GM12878 (cell line): ENCODE measurements around the gene HIVEP1. TPM values are rescaled to one million over a fixed set of nuclear protein-coding genes. Genes with fewer than 3 reads are reported as not detected.

ENCODE experiments used
- ATAC-seq: fragments of 200-7000 bp; cut with Tn5 transposase; 3 replicates; pipeline ENCODE4 v1.9.1; 2020; ENCODE audit warnings: mild to moderate bottlenecking, moderate library complexity
- BruUV-seq: library from RNA; stranded (reverse); fragments of 400-500 nt; replicated peaks from 2 replicates; lab custom pipeline; 2021; lab: Mats Ljungman, UMichigan
- CTCF ChIA-PET: fragments of 300-600 bp; sonication (Branson Sonifier 250); formaldehyde crosslinking; extraction: SDS; loops from one replicate; lab custom pipeline; 2021; ENCODE audit warnings: inconsistent platforms; lab: Yijun Ruan, JAX
- POLR2A ChIA-PET: fragments of 350-600 bp; formaldehyde crosslinking; extraction: SDS; loops from one replicate; lab custom pipeline; 2021; ENCODE audit warnings: inconsistent platforms; lab: Charles Lee
- RAD21 ChIA-PET: fragments of 300-600 bp; sonication (Branson Sonifier 250); formaldehyde crosslinking; loops from one replicate; lab custom pipeline; 2023; ENCODE audit warnings: antibody characterized with exemption; ENCODE audit not compliant: unreplicated experiment; lab: Charles Lee
- SMC1A ChIA-PET: fragments of 300-600 bp; sonication (Branson Sonifier 250); formaldehyde crosslinking; loops from one replicate; lab custom pipeline; 2023; ENCODE audit not compliant: unreplicated experiment, uncharacterized antibody; lab: Charles Lee
- DNase-seq: peaks from one replicate; pipeline ENCODE4 v3.0.0-alpha.2; 2011; ENCODE audit warnings: low read depth, low spot score
- FAIRE-seq: peaks from 3 replicates; lab custom pipeline; 2011; peaks lifted over from hg19 to GRCh38; lab: Jason Lieb, UNC
- H2AFZ ChIP-seq: 2 replicates; pipeline ENCODE4 v1.6.0; 2011; ENCODE audit warnings: low read depth, low read length, control low read depth; ENCODE audit not compliant: control insufficient read depth
- H3K27ac ChIP-seq: 2 replicates; pipeline ENCODE4 v1.5.1; 2011; ENCODE audit warnings: control low read depth; ENCODE audit not compliant: control insufficient read depth, insufficient read depth
- H3K27me3 ChIP-seq, 2 experiments: replicated peaks in 1 of 2; 2 replicates each; pipeline versions ENCODE4 v1.6.0 to v1.6.1; 2011; ENCODE audit warnings: low read length in 1 of 2; ENCODE audit not compliant: control insufficient read depth in 2 of 2, insufficient read depth in 2 of 2
- H3K36me3 ChIP-seq, 2 experiments: 2 replicates each; pipeline ENCODE4 v1.5.1; 2011; ENCODE audit warnings: low read length in 1 of 2; ENCODE audit not compliant: control insufficient read depth in 2 of 2, insufficient read depth in 2 of 2
- H3K4me1 ChIP-seq: 2 replicates; pipeline ENCODE4 v1.6.1; 2011; ENCODE audit warnings: mild to moderate bottlenecking, low read length, moderate library complexity, mixed read lengths; ENCODE audit not compliant: control insufficient read depth, insufficient read depth
- H3K4me2 ChIP-seq: 2 replicates; pipeline ENCODE4 v1.6.0; 2011; ENCODE audit warnings: control low read depth; ENCODE audit not compliant: control insufficient read depth, insufficient read depth
- H3K4me3 ChIP-seq: fragments of 200-600 bp; sonication (generic); 2 replicates; pipeline ENCODE4 v1.5.1; 2016
- H3K79me2 ChIP-seq: 2 replicates; pipeline ENCODE4 v1.6.0; 2011; ENCODE audit warnings: low read length; ENCODE audit not compliant: control insufficient read depth, insufficient read depth
- H3K9ac ChIP-seq: 2 replicates; pipeline ENCODE4 v1.8.0; 2011; ENCODE audit warnings: low read length, control low read depth, mixed read lengths; ENCODE audit not compliant: control insufficient read depth, insufficient read depth
- H3K9me3 ChIP-seq: replicated peaks from 3 replicates; pipeline ENCODE4 v1.5.1; 2011; ENCODE audit warnings: mild to moderate bottlenecking, low read length; ENCODE audit not compliant: control insufficient read depth, insufficient read depth
- H4K20me1 ChIP-seq: 2 replicates; pipeline ENCODE4 v1.6.0; 2011; ENCODE audit not compliant: control insufficient read depth, insufficient read depth
- BMI1 ChIP-seq: fragments of 450-650 bp; IDR thresholded peaks from 2 replicates; pipeline ENCODE4 v1.6.1; 2016; ENCODE audit warnings: mild to moderate bottlenecking, moderate library complexity, borderline replicate concordance
- EED ChIP-seq: sonication (generic); IDR thresholded peaks from 2 replicates; pipeline ENCODE4 v1.6.1; 2016; ENCODE audit warnings: antibody characterized with exemption, low read depth
- EGR1 ChIP-seq, 2 experiments: IDR thresholded peaks; 1 replicate in 1 of 2; 2 replicates in 1 of 2; pipeline ENCODE4 v1.6.1; 2011 to 2012; ENCODE audit warnings: low read depth in 2 of 2, low read length in 2 of 2, borderline replicate concordance in 1 of 2, mild to moderate bottlenecking in 1 of 2, moderate library complexity in 1 of 2
- KDM1A ChIP-seq: fragments of 200-600 bp; sonication (generic); IDR thresholded peaks from 2 replicates; pipeline ENCODE4 v1.6.1; 2016; ENCODE audit warnings: borderline replicate concordance
- KLF5 ChIP-seq: fragments of 450-650 bp; IDR thresholded peaks from 2 replicates; pipeline ENCODE4 v1.6.1; 2014; ENCODE audit warnings: mild to moderate bottlenecking; ENCODE audit not compliant: partially characterized antibody
- MTA2 ChIP-seq: fragments of 450-650 bp; IDR thresholded peaks from 2 replicates; pipeline ENCODE4 v1.6.1; 2016; ENCODE audit warnings: low read depth, mild to moderate bottlenecking, moderate library complexity
- NFIC ChIP-seq: IDR thresholded peaks from 2 replicates; pipeline ENCODE4 v1.6.1; 2012; ENCODE audit warnings: low read depth, mild to moderate bottlenecking, inconsistent platforms, low read length, moderate library complexity
- NFYA ChIP-seq: IDR thresholded peaks from 2 replicates; pipeline ENCODE4 v1.6.1; 2011; ENCODE audit warnings: low read depth, mild to moderate bottlenecking, low read length, improper control_type of control experiment, borderline replicate concordance
- PAX5 ChIP-seq: IDR thresholded peaks from 2 replicates; pipeline ENCODE4 v1.6.1; 2011; ENCODE audit warnings: low read depth, low read length, borderline replicate concordance
- RBBP5 ChIP-seq: fragments of 200-600 bp; sonication (generic); conservative IDR thresholded peaks from 2 replicates; pipeline ENCODE4 v1.6.1; 2016
- REST ChIP-seq: IDR thresholded peaks from 2 replicates; pipeline ENCODE4 v1.6.1; 2012; ENCODE audit warnings: mild to moderate bottlenecking, low read depth, low read length
- RFX5 ChIP-seq: IDR thresholded peaks from 2 replicates; pipeline ENCODE4 v1.6.1; 2011; ENCODE audit warnings: low read depth, low read length, improper control_type of control experiment
- SIN3A ChIP-seq: IDR thresholded peaks from 2 replicates; pipeline ENCODE4 v1.6.1; 2012; ENCODE audit warnings: low read depth, low read length, improper control_type of control experiment
- SPI1 ChIP-seq: IDR thresholded peaks from 2 replicates; pipeline ENCODE4 v1.6.1; 2011; ENCODE audit warnings: low read depth, mild to moderate bottlenecking, low read length, moderate library complexity, borderline replicate concordance; ENCODE audit not compliant: insufficient read depth
- SUPT20H ChIP-seq: IDR thresholded peaks from 2 replicates; pipeline ENCODE4 v1.6.1; 2011; ENCODE audit warnings: low read depth, mild to moderate bottlenecking, low read length, moderate library complexity, borderline replicate concordance; ENCODE audit not compliant: control insufficient read depth
- TAF1 ChIP-seq: IDR thresholded peaks from 2 replicates; pipeline ENCODE4 v1.6.1; 2011; ENCODE audit warnings: mild to moderate bottlenecking, low read depth, low read length, borderline replicate concordance
- ZZZ3 ChIP-seq: IDR thresholded peaks from 2 replicates; pipeline ENCODE4 v1.6.1; 2011; ENCODE audit warnings: low read depth; ENCODE audit not compliant: control insufficient read depth, insufficient read length
- WGBS: methylation state at CpG from one replicate; pipeline ENCODE4 v1.1.6; 2016; ENCODE audit warnings: low lambda C conversion rate; ENCODE audit not compliant: insufficient replicate concordance, insufficient coverage; ENCODE audit errors: missing lambda C conversion rate; 5-methylcytosine and 5-hydroxymethylcytosine counted together
- in situ Hi-C: fragments of 300-500 bp; cut with MboI; formaldehyde crosslinking; loops from 9 replicates; pipeline ENCODE4 v1.14.3; 2018; ENCODE audit warnings: mixed read lengths
- intact Hi-C: fragments of 100-400 bp; cut with micrococcal nuclease; formaldehyde crosslinking; loops from one replicate; pipeline ENCODE4 v1.14.2; 2022; ENCODE audit not compliant: unreplicated experiment
- polyA plus RNA-seq, 11 experiments: library from polyadenylated mRNA; depleted of rRNA in 4 of 11; unstranded in 6 of 11; stranded (reverse) in 5 of 11; fragments of >200 nt; fragmentation: Nextera tagmentation in 4 of 11; fragmentation: Illumina TruSeq in 1 of 11; extraction: Ambion mirVana in 4 of 11; extraction: Trizol in 1 of 11; gene quantifications; 1 replicate in 1 of 11; 2 replicates in 10 of 11; pipeline versions ENCODE4 v1.2.1 to v1.2.3, GENCODE V29; 2011 to 2016; ENCODE audit warnings: inconsistent platforms in 2 of 11, missing spikeins in 2 of 11, low read depth in 1 of 11
- total RNA-seq, 4 experiments: library from RNA; depleted of rRNA in 3 of 4; stranded (reverse); fragments of >200 nt in 3 of 4; fragmentation: Illumina TruSeq in 1 of 4; extraction: Trizol in 1 of 4; gene quantifications; 2 replicates each; pipeline versions ENCODE4 v1.2.1 to v1.2.3, GENCODE V29; 2013 to 2021
- TF ChIP-seq, protein P1 (sequence below): fragments of 450-650 bp; formaldehyde crosslinking; IDR thresholded peaks from 2 replicates; pipeline ENCODE4 v1.4.0; 2020; ENCODE audit warnings: mild to moderate bottlenecking, moderate library complexity

The HIVEP1 gene
- total and polyA plus RNA-seq, 10 of the 15 experiments (the other 5 are each of a cell fraction or from before 2014, with no cell fraction given): 4.3 to 37.5 (median 21.6) TPM

DNA sequence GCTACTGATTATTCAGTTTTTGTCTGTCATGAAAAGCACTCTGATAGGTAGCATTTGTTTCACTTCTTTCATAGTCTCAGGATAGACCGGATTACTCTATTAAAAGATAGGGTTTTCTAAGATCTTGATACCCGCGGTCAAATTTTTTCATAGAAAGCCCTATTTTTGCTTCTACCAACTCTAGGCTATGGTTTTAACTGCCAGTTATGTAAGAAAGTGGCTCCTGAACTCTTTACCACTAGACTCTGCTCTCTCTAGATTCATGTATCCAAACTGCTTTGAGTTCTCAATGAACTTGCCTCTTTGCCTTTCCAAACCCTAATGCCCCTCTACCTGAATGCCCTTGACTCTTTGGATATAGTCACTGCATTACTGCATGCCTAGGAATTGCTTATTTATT is 70.3 kb downstream of the HIVEP1 start:
- Histone ChIP-seq H3K27ac (no peak overlapping the region), H3K79me2 (peaks cover 86% of the 10 kb centered on the region), H3K9me3 (no peaks in the 10 kb centered on the region), H3K4me1 (peaks cover 28% of the 10 kb centered on the region), H3K27me3 (no peaks in the 10 kb centered on the region), H4K20me1 (peaks cover 4% of the 10 kb centered on the region; the same call in 1 of the 2 replicates), H2AFZ (no peak overlapping the region), H3K4me3 (no peak overlapping the region), H3K36me3 (peaks cover 0 to 8% of the 10 kb centered on the region in 2 experiments; a peak in 2 of 4 replicates), H3K4me2 (no peak overlapping the region), H3K9ac (no peak overlapping the region)
- no peak for DNase-seq
- intact Hi-C loops: no loop called here
- SMC1A ChIA-PET: interaction anchor here (1.2 to 2.3 kb wide), 9 partner anchors 11 to 296 kb away, joined by 3 to 13 read pairs (median 4); no protein-coding TSS in a partner anchor
- WGBS: 70% methylated on average over 3 of the region's 3 CpGs
- no peak for FAIRE-seq
- POLR2A ChIA-PET: interaction anchor here (1.0 to 5.1 kb wide), 3 partner anchors 8 to 19 kb away, joined by 3 to 18 read pairs (median 5); no protein-coding TSS in a partner anchor
- CTCF ChIA-PET: interaction anchor here (0.7 to 2.1 kb wide), 5 partner anchors 9 to 521 kb away, joined by 3 to 7 read pairs (median 5); partner anchors contain the start of gene EDN1
- BruUV-seq: no TSS peak
- RAD21 ChIA-PET: interaction anchor here (0.9 to 2.0 kb wide), 5 partner anchors 16 to 427 kb away, joined by 3 to 10 read pairs (median 6); partner anchors contain the start of gene EDN1
- in situ Hi-C loops: no loop called here
- peak; percentile 15; the same call in 2 of the 3 replicates for ATAC-seq
- TF ChIP-seq BMI1: no peak
- TF ChIP-seq EGR1 (IDR thresholded peaks at IDR 0.05; ENCODE audit: borderline replicate concordance in 1 of 2, low read depth in 2 of 2, low read length in 2 of 2): no peak
- no peak for TF ChIP-seq KLF5
- TF ChIP-seq ZZZ3: no peak
- no peak for TF ChIP-seq NFYA
- TF ChIP-seq EED: no peak
- TF ChIP-seq SUPT20H: no peak
- no peak for TF ChIP-seq TAF1
- no peak for TF ChIP-seq KDM1A
- no peak for TF ChIP-seq PAX5
- no peak for TF ChIP-seq MTA2
- TF ChIP-seq RFX5: no peak
- no peak for TF ChIP-seq RBBP5
- TF ChIP-seq, protein P1, sequence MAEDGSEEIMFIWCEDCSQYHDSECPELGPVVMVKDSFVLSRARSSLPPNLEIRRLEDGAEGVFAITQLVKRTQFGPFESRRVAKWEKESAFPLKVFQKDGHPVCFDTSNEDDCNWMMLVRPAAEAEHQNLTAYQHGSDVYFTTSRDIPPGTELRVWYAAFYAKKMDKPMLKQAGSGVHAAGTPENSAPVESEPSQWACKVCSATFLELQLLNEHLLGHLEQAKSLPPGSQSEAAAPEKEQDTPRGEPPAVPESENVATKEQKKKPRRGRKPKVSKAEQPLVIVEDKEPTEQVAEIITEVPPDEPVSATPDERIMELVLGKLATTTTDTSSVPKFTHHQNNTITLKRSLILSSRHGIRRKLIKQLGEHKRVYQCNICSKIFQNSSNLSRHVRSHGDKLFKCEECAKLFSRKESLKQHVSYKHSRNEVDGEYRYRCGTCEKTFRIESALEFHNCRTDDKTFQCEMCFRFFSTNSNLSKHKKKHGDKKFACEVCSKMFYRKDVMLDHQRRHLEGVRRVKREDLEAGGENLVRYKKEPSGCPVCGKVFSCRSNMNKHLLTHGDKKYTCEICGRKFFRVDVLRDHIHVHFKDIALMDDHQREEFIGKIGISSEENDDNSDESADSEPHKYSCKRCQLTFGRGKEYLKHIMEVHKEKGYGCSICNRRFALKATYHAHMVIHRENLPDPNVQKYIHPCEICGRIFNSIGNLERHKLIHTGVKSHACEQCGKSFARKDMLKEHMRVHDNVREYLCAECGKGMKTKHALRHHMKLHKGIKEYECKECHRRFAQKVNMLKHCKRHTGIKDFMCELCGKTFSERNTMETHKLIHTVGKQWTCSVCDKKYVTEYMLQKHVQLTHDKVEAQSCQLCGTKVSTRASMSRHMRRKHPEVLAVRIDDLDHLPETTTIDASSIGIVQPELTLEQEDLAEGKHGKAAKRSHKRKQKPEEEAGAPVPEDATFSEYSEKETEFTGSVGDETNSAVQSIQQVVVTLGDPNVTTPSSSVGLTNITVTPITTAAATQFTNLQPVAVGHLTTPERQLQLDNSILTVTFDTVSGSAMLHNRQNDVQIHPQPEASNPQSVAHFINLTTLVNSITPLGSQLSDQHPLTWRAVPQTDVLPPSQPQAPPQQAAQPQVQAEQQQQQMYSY (CRISPR knock-in tag): no peak
- TF ChIP-seq SIN3A: no peak
- no peak for TF ChIP-seq SPI1
- no peak for TF ChIP-seq NFIC
- TF ChIP-seq REST: no peak
